ENCODE measurements around the gene MVB12B. TPM values are rescaled to one million over a fixed set of nuclear protein-coding genes. Genes with fewer than 3 reads are reported as not detected.

The MVB12B gene
- total RNA-seq, 1 experiment from 2014 or later: 10.9 TPM

DNA sequence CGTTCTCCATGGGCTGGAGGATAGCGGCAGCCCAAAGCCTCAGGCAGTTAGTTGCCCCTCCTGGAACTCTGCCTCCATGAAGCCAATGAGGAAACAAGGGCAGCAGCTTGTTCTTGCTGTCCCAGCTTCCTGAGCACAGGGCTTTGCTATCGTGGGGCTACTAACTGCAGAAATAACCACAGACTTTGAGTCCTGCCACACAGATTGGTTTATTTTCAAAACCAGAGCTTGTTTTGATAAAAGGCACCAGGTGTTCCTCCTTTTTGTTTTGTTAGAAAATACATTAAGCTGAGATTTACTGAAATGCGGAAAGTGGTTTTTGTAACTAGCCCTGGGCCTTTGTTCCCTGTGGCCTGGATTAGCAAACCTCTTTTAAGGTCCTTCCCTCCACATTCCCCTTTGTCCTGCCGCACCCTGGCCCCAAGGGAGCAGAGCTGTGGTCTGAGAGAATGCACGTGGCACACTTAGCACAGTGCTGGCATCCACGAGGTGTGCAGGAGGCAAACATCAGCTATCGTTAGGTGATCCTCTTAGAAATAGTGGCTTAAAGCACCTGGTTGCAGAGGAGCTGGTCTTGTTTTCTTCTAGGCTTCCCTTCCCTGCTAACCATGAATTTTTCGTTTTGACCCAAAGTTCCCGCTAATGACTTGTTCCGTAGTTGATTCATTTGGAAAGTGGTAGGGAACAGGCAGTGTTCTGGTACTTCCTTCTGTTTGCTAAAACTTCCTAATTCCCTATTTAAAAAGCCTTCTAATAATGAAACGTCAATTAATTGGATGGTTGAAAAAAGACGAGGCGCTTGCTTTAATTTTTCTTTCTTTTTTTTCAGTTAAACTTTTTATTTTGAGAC is 21.5 kb downstream of the MVB12B start:
- no TSS peak for BruUV-seq (replicated peaks)
- ChIA-PET POLR2A (no interaction called here), CTCF (no interaction called here), RAD21 (ENCODE audit: low non-redundant PET in 1 of 2, low total read pairs in 2 of 2, uncharacterized antibody in 2 of 2, unreplicated experiment in 2 of 2) (no interaction called here)
- no peak overlapping the region for H3K4me3 ChIP-seq (replicated peaks in 1 of 2; ENCODE audit: low read depth in 1 of 2, low read length in 2 of 2)
- H3K9me3 ChIP-seq (ENCODE audit: control insufficient read depth in 1 of 2, insufficient read depth in 1 of 2, low read depth in 1 of 2, low read length in 2 of 2): no peaks in the 10 kb centered on the region
- no peaks in the 10 kb centered on the region for H4K20me1 ChIP-seq (ENCODE audit: insufficient read depth)
- no peaks in the 10 kb centered on the region for H3K27me3 ChIP-seq (ENCODE audit: insufficient read depth, low read length)
- H2AFZ ChIP-seq (ENCODE audit: low read depth, low read length, poor library complexity, severe bottlenecking): no peak overlapping the region
- no peaks in the 10 kb centered on the region for H3K4me1 ChIP-seq (ENCODE audit: control insufficient read depth in 1 of 2, insufficient read depth in 2 of 2, low read length in 2 of 2)
- H3K9ac ChIP-seq (ENCODE audit: low read length): no peak overlapping the region
- ATAC-seq (no peak), DNase-seq (ENCODE audit: low read depth, low spot score) (no peak)
- H3K9me2 ChIP-seq (ENCODE audit: insufficient read depth): no peaks in the 10 kb centered on the region
- no peak for TF ChIP-seq TCF7L2 (IDR thresholded peaks at IDR 0.05; ENCODE audit: borderline replicate concordance, extremely low read depth, insufficient read depth, insufficient read length)
- no peak for TF ChIP-seq ZFX (IDR thresholded peaks at IDR 0.05)
- TF ChIP-seq, protein P1, sequence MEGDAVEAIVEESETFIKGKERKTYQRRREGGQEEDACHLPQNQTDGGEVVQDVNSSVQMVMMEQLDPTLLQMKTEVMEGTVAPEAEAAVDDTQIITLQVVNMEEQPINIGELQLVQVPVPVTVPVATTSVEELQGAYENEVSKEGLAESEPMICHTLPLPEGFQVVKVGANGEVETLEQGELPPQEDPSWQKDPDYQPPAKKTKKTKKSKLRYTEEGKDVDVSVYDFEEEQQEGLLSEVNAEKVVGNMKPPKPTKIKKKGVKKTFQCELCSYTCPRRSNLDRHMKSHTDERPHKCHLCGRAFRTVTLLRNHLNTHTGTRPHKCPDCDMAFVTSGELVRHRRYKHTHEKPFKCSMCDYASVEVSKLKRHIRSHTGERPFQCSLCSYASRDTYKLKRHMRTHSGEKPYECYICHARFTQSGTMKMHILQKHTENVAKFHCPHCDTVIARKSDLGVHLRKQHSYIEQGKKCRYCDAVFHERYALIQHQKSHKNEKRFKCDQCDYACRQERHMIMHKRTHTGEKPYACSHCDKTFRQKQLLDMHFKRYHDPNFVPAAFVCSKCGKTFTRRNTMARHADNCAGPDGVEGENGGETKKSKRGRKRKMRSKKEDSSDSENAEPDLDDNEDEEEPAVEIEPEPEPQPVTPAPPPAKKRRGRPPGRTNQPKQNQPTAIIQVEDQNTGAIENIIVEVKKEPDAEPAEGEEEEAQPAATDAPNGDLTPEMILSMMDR (IDR thresholded peaks at IDR 0.05 in 2 of 3, conservative IDR thresholded peaks at IDR 0.05 in 1 of 3; ENCODE audit: borderline replicate concordance in 1 of 3, insufficient read depth in 1 of 3, low read depth in 2 of 3, low read length in 2 of 3): no peak
- TF ChIP-seq, protein P2, sequence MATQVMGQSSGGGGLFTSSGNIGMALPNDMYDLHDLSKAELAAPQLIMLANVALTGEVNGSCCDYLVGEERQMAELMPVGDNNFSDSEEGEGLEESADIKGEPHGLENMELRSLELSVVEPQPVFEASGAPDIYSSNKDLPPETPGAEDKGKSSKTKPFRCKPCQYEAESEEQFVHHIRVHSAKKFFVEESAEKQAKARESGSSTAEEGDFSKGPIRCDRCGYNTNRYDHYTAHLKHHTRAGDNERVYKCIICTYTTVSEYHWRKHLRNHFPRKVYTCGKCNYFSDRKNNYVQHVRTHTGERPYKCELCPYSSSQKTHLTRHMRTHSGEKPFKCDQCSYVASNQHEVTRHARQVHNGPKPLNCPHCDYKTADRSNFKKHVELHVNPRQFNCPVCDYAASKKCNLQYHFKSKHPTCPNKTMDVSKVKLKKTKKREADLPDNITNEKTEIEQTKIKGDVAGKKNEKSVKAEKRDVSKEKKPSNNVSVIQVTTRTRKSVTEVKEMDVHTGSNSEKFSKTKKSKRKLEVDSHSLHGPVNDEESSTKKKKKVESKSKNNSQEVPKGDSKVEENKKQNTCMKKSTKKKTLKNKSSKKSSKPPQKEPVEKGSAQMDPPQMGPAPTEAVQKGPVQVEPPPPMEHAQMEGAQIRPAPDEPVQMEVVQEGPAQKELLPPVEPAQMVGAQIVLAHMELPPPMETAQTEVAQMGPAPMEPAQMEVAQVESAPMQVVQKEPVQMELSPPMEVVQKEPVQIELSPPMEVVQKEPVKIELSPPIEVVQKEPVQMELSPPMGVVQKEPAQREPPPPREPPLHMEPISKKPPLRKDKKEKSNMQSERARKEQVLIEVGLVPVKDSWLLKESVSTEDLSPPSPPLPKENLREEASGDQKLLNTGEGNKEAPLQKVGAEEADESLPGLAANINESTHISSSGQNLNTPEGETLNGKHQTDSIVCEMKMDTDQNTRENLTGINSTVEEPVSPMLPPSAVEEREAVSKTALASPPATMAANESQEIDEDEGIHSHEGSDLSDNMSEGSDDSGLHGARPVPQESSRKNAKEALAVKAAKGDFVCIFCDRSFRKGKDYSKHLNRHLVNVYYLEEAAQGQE (IDR thresholded peaks at IDR 0.05; ENCODE audit: low read depth): no peak
- no peak for TF ChIP-seq SRF (IDR thresholded peaks at IDR 0.05; ENCODE audit: low read depth)
- no peak for TF ChIP-seq SP1 (IDR thresholded peaks at IDR 0.05; ENCODE audit: low read depth)
- no peak overlapping the region for H3K4me2 ChIP-seq (ENCODE audit: low read length)
- intact Hi-C loops (cut with micrococcal nuclease): no loop called here
- no peak overlapping the region for H3K27ac ChIP-seq (ENCODE audit: low read depth, low read length)
- H3K36me3 ChIP-seq (ENCODE audit: control insufficient read depth in 1 of 2, insufficient read depth in 2 of 2, low read length in 2 of 2): no peaks in the 10 kb centered on the region
- H3K79me2 ChIP-seq (ENCODE audit: insufficient read depth, low read length): no peaks in the 10 kb centered on the region

All from HCT116 (cell line).